Measurements from ENCODE around the gene KRT80. TPM values are rescaled to one million over a fixed set of nuclear protein-coding genes. Genes with fewer than 3 reads are reported as not detected.

KRT80 gene
- total RNA-seq, 1 donor from 2014 or later = not detected

- no peak for DNase-seq
- Mint-ChIP-seq H3K9me3 (ENCODE audit: unreplicated experiment) (peaks cover 4% of the 10 kb centered on the region), H3K36me3 (ENCODE audit: unreplicated experiment) (no peaks in the 10 kb centered on the region), H3K4me1 (ENCODE audit: low read depth, unreplicated experiment) (no peaks in the 10 kb centered on the region), H3K27ac (ENCODE audit: unreplicated experiment) (no peak overlapping the region), H3K27me3 (ENCODE audit: unreplicated experiment) (peaks cover 12% of the 10 kb centered on the region), H3K4me3 (ENCODE audit: unreplicated experiment) (no peak overlapping the region)
- TF ChIP-seq CTCF (IDR thresholded peaks at IDR 0.05; ENCODE audit: partially characterized antibody, unreplicated experiment) = no peak
These were observed 22.6 kb upstream of the KRT80 start for GRCh38 chr12:52214421-52214802.

- Mint-ChIP-seq H3K27ac (ENCODE audit: unreplicated experiment) (no peak overlapping the region), H3K36me3 (ENCODE audit: unreplicated experiment) (no peaks in the 10 kb centered on the region), H3K27me3 (ENCODE audit: unreplicated experiment) (peaks cover 12% of the 10 kb centered on the region), H3K4me1 (ENCODE audit: low read depth, unreplicated experiment) (no peaks in the 10 kb centered on the region), H3K9me3 (ENCODE audit: unreplicated experiment) (peaks cover 4% of the 10 kb centered on the region), H3K4me3 (ENCODE audit: unreplicated experiment) (no peak overlapping the region)
- peak; percentile 89 for TF ChIP-seq CTCF (IDR thresholded peaks at IDR 0.05; ENCODE audit: partially characterized antibody, unreplicated experiment)
- DNase-seq = peak; percentile 94
These were observed 22.0 kb upstream of the KRT80 start for GRCh38 chr12:52213564-52214420.

GRCh38 chr12:52212701-52213563, 21.1 kb upstream of the KRT80 start:
- H3K9me3 Mint-ChIP-seq (ENCODE audit: unreplicated experiment) = peaks cover 4% of the 10 kb centered on the region
- H3K4me3 Mint-ChIP-seq (ENCODE audit: unreplicated experiment) = no peak overlapping the region
- peaks cover 14% of the 10 kb centered on the region for H3K27me3 Mint-ChIP-seq (ENCODE audit: unreplicated experiment)
- no peaks in the 10 kb centered on the region for H3K36me3 Mint-ChIP-seq (ENCODE audit: unreplicated experiment)
- H3K4me1 Mint-ChIP-seq (ENCODE audit: low read depth, unreplicated experiment) = no peaks in the 10 kb centered on the region
- TF ChIP-seq CTCF (IDR thresholded peaks at IDR 0.05; ENCODE audit: partially characterized antibody, unreplicated experiment) = no peak
- no peak overlapping the region for H3K27ac Mint-ChIP-seq (ENCODE audit: unreplicated experiment)
- DNase-seq = no peak

- TF ChIP-seq CTCF (IDR thresholded peaks at IDR 0.05; ENCODE audit: partially characterized antibody, unreplicated experiment) = no peak
- peak; percentile 13 for DNase-seq
- H3K27ac Mint-ChIP-seq (ENCODE audit: unreplicated experiment) = no peak overlapping the region
- H3K4me1 Mint-ChIP-seq (ENCODE audit: low read depth, unreplicated experiment) = no peaks in the 10 kb centered on the region
- no peak overlapping the region for H3K4me3 Mint-ChIP-seq (ENCODE audit: unreplicated experiment)
- peaks cover 17% of the 10 kb centered on the region for H3K27me3 Mint-ChIP-seq (ENCODE audit: unreplicated experiment)
- H3K9me3 Mint-ChIP-seq (ENCODE audit: unreplicated experiment) = peaks cover 2% of the 10 kb centered on the region
- no peaks in the 10 kb centered on the region for H3K36me3 Mint-ChIP-seq (ENCODE audit: unreplicated experiment)
These were observed 20.1 kb upstream of the KRT80 start for GRCh38 chr12:52211716-52212585.
